Esophagus mucosa (tissue), 1 donor: ENCODE results near the gene SDK2. TPM values are rescaled to one million over a fixed set of nuclear protein-coding genes. Genes with fewer than 3 reads are reported as not detected.

ENCODE experiments used
- ATAC-seq: fragments of 200-7000 bp; cut with Tn5 transposase; one replicate; pipeline ENCODE4 v1.9.1; 2020
- total RNA-seq: library from RNA; stranded (reverse); gene quantifications from one replicate; pipeline ENCODE4 v1.2.4, GENCODE V29; 2023
- donor health status: DM: yes; HTN: yes; CAD: no.

SDK2 gene
- total RNA-seq, 1 donor from 2014 or later = 4.9 TPM

GRCh38 chr17:73357981-73358380 is 286.3 kb downstream of the SDK2 start:
- no peak for ATAC-seq

GRCh38 chr17:73357318-73357717 is 286.9 kb downstream of the SDK2 start:
- ATAC-seq = no peak

- no peak for ATAC-seq
Observed at GRCh38 chr17:73356561-73357170, 287.6 kb downstream of the SDK2 start.

- ATAC-seq = no peak
Observed at GRCh38 chr17:73354423-73355284, 289.6 kb downstream of the SDK2 start.

- ATAC-seq = no peak
Observed at GRCh38 chr17:73352261-73352660, 292.0 kb downstream of the SDK2 start.

GRCh38 chr17:73351764-73352163 is 292.5 kb downstream of the SDK2 start:
- ATAC-seq = no peak

- ATAC-seq = no peak
Observed at GRCh38 chr17:73350864-73351263, 293.4 kb downstream of the SDK2 start.

GRCh38 chr17:73349647-73350046 is 294.6 kb downstream of the SDK2 start:
- ATAC-seq = no peak

GRCh38 chr17:73349138-73349537 is 295.1 kb downstream of the SDK2 start:
- ATAC-seq = no peak

GRCh38 chr17:73348829-73349095 is 295.5 kb downstream of the SDK2 start:
- ATAC-seq = no peak

GRCh38 chr17:73348018-73348828 is 296.0 kb downstream of the SDK2 start:
- peak; percentile 24 for ATAC-seq

GRCh38 chr17:73347351-73347750 is 296.9 kb downstream of the SDK2 start:
- ATAC-seq = no peak

- ATAC-seq = no peak
Observed at GRCh38 chr17:73346501-73347162, 297.6 kb downstream of the SDK2 start.

- no peak for ATAC-seq
Observed at GRCh38 chr17:73343739-73344454, 300.3 kb downstream of the SDK2 start.

- no peak for ATAC-seq
Observed at GRCh38 chr17:73343168-73343634, 301.0 kb downstream of the SDK2 start.

- ATAC-seq = no peak
Observed at GRCh38 chr17:73342541-73343167, 301.6 kb downstream of the SDK2 start.

GRCh38 chr17:73342050-73342522 is 302.2 kb downstream of the SDK2 start:
- peak; percentile 31 for ATAC-seq

GRCh38 chr17:73341350-73342049 is 302.7 kb downstream of the SDK2 start:
- peak; percentile 36 for ATAC-seq

GRCh38 chr17:73340093-73340596 is 304.1 kb downstream of the SDK2 start:
- ATAC-seq = peak; percentile 88

GRCh38 chr17:73338566-73339197 is 305.6 kb downstream of the SDK2 start:
- ATAC-seq = no peak
